ENCODE results near the gene ZFP36.

DNA sequence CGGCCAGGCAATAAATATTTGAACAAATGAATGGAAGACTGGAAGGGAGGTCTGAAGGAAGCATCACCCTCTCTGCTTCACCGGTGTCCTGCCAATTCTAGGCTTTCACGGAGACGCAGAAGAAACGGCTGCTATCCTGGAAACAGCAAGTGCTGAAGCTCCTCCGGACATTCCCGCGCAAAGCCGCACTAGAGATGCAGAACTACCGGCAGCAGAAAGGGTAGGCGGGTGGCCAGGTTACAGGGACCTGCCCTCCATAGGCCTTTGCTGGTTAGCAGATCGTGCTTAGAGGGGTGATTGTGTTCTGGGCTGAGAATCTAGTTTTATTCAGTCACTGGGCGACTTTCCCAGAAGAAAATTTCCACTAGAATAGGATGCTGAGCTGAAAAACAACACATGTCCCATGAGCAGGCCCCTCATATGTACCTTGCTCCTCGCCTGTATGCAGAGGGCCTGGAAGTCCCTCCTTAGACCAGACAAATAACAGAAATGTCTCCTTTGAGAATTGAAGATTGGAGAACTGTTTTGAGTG, 26.7 kb upstream of the ZFP36 start:
- TF ChIP-seq, protein P1, sequence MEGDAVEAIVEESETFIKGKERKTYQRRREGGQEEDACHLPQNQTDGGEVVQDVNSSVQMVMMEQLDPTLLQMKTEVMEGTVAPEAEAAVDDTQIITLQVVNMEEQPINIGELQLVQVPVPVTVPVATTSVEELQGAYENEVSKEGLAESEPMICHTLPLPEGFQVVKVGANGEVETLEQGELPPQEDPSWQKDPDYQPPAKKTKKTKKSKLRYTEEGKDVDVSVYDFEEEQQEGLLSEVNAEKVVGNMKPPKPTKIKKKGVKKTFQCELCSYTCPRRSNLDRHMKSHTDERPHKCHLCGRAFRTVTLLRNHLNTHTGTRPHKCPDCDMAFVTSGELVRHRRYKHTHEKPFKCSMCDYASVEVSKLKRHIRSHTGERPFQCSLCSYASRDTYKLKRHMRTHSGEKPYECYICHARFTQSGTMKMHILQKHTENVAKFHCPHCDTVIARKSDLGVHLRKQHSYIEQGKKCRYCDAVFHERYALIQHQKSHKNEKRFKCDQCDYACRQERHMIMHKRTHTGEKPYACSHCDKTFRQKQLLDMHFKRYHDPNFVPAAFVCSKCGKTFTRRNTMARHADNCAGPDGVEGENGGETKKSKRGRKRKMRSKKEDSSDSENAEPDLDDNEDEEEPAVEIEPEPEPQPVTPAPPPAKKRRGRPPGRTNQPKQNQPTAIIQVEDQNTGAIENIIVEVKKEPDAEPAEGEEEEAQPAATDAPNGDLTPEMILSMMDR (IDR thresholded peaks at IDR 0.05; ENCODE audit: low read length), result no peak
- TF ChIP-seq EZH2 (optimal IDR thresholded peaks at IDR 0.05; ENCODE audit: low read depth, low read length) (no peak), EZH2phosphoT487 (IDR thresholded peaks at IDR 0.05; ENCODE audit: low read length) (no peak)
